Neuronal stem cell (in vitro differentiated cells): Measurements from ENCODE around the gene PEX5L.

Experiments used
- DNase-seq: peaks from one replicate; pipeline ENCODE4 v3.0.0-alpha.2; 2013; ENCODE audit warnings: low spot score
- H2AFZ ChIP-seq: one replicate; pipeline ENCODE4 v1.6.1; 2013; ENCODE audit warnings: mild to moderate bottlenecking, low read length, inconsistent platforms
- H2AK5ac ChIP-seq: 2 replicates; pipeline ENCODE4 v1.6.1; 2013; ENCODE audit warnings: low read depth, mild to moderate bottlenecking, inconsistent platforms, low read length, moderate library complexity, mixed read lengths
- H2BK120ac ChIP-seq: 2 replicates; pipeline ENCODE4 v1.6.1; 2013; ENCODE audit warnings: low read depth, mild to moderate bottlenecking, inconsistent platforms, low read length, moderate library complexity, mixed read lengths
- H2BK12ac ChIP-seq: one replicate; pipeline ENCODE4 v1.6.1; 2013; ENCODE audit warnings: low read length, inconsistent platforms
- H2BK15ac ChIP-seq: 2 replicates; pipeline ENCODE4 v1.6.1; 2013; ENCODE audit warnings: mild to moderate bottlenecking, low read length, inconsistent platforms, mixed read lengths
- H2BK5ac ChIP-seq: one replicate; pipeline ENCODE4 v1.6.1; 2013; ENCODE audit warnings: inconsistent platforms, mild to moderate bottlenecking, low read length, moderate library complexity
- H3K14ac ChIP-seq: one replicate; pipeline ENCODE4 v1.6.1; 2013; ENCODE audit warnings: low read length, inconsistent platforms
- H3K18ac ChIP-seq: 2 replicates; pipeline ENCODE4 v1.6.1; 2013; ENCODE audit warnings: low read length, inconsistent platforms
- H3K23ac ChIP-seq: 2 replicates; pipeline ENCODE4 v1.6.1; 2013; ENCODE audit warnings: low read depth, mild to moderate bottlenecking, mixed read lengths, low read length, inconsistent platforms; ENCODE audit not compliant: poor library complexity
- H3K27ac ChIP-seq: replicated peaks from 3 replicates; pipeline ENCODE4 v1.5.1; 2013; ENCODE audit warnings: low read length, inconsistent platforms
- H3K27me3 ChIP-seq, 3 experiments: 2 replicates each; pipeline ENCODE4 v1.6.1; 2013; ENCODE audit warnings: low read length in 3 of 3, mild to moderate bottlenecking in 2 of 3, inconsistent platforms in 1 of 3, low read depth in 1 of 3, mixed read lengths in 1 of 3, moderate library complexity in 1 of 3; ENCODE audit not compliant: control insufficient read depth in 3 of 3, insufficient read depth in 3 of 3
- H3K36me3 ChIP-seq, 2 donors: replicated peaks in 1 of 2; 2 replicates each; pipeline ENCODE4 v1.6.1; 2013; ENCODE audit warnings: low read length in 2 of 2; ENCODE audit not compliant: control insufficient read depth in 2 of 2, insufficient read depth in 2 of 2
- H3K4ac ChIP-seq: 2 replicates; pipeline ENCODE4 v1.6.1; 2013; ENCODE audit warnings: inconsistent platforms, mild to moderate bottlenecking, low read length, moderate library complexity
- H3K4me1 ChIP-seq, 2 donors: 1 replicate in 1 of 2; 2 replicates in 1 of 2; pipeline ENCODE4 v1.6.1; 2013; ENCODE audit warnings: low read length in 2 of 2, low read depth in 1 of 2; ENCODE audit not compliant: control insufficient read depth in 2 of 2, insufficient read depth in 1 of 2
- H3K4me2 ChIP-seq: one replicate; pipeline ENCODE4 v1.6.1; 2013; ENCODE audit warnings: mild to moderate bottlenecking, low read length, inconsistent platforms; ENCODE audit not compliant: insufficient read depth, poor library complexity, severe bottlenecking
- H3K4me3 ChIP-seq, 2 donors: 2 replicates each; pipeline ENCODE4 v1.5.1; 2013; ENCODE audit warnings: low read length in 2 of 2, mild to moderate bottlenecking in 2 of 2, inconsistent platforms in 1 of 2, moderate library complexity in 1 of 2
- H3K79me1 ChIP-seq: one replicate; pipeline ENCODE4 v1.6.1; 2013; ENCODE audit warnings: low read depth, mild to moderate bottlenecking, inconsistent platforms, low read length, moderate library complexity
- H3K9ac ChIP-seq: one replicate; pipeline ENCODE4 v1.6.1; 2013; ENCODE audit warnings: mild to moderate bottlenecking, low read depth, low read length, inconsistent platforms; ENCODE audit not compliant: poor library complexity
- H3K9me3 ChIP-seq, 2 donors: replicated peaks in 1 of 2; 2 replicates each; pipeline versions ENCODE3 to v1.6.1; 2013; ENCODE audit warnings: low read length in 2 of 2, mild to moderate bottlenecking in 2 of 2, inconsistent platforms in 1 of 2, low read depth in 1 of 2, mixed read lengths in 1 of 2, moderate library complexity in 1 of 2; ENCODE audit not compliant: control insufficient read depth in 2 of 2, insufficient read depth in 1 of 2
- H4K8ac ChIP-seq: one replicate; pipeline ENCODE4 v1.6.1; 2013; ENCODE audit warnings: low read depth, mild to moderate bottlenecking, inconsistent platforms, low read length, moderate library complexity
- H4K91ac ChIP-seq: one replicate; pipeline ENCODE4 v1.6.1; 2013; ENCODE audit warnings: low read length, low read depth, mild to moderate bottlenecking, inconsistent platforms; ENCODE audit not compliant: poor library complexity
- WGBS, 2 donors: extraction: QIAGEN DNeasy Blood & Tissue Kit; methylation state at CpG; one replicate each; pipeline ENCODE4 v1.1.7; 2013; ENCODE audit warnings: missing lambda C conversion rate in 2 of 2, mixed read lengths in 1 of 2; ENCODE audit not compliant: insufficient read length in 2 of 2, insufficient replicate concordance in 1 of 2; ENCODE audit errors: extremely low coverage in 2 of 2; 5-methylcytosine and 5-hydroxymethylcytosine counted together

The PEX5L gene

DNA sequence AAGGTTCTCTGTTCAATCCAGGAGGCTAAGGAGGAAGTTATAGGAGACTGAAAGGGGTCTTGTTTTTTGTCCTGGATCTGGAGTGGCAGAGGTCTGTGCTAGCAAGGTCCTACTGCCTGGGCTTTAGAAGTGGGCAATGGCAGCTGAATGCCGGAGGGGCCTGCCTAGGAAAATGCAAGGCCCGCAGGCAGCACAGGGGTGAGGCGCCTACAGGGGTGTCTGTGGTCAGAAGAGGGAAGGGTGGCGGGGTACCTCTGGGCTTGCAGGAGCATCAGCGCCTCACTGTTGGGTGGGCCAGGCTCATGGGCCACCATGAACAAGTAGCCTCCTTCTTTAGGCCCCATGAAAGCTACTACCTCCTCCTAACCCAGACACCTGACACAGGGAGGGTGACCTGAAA lies 175.4 kb downstream of the PEX5L start:
- Histone ChIP-seq H2BK15ac (no peak overlapping the region), H3K4me1 (no peaks in the 10 kb centered on the region), H4K8ac (no peak overlapping the region), H3K27ac (no peak overlapping the region), H4K91ac (no peak overlapping the region), H2BK5ac (no peak overlapping the region), H3K27me3 (no peaks in the 10 kb centered on the region), H3K18ac (no peak overlapping the region), H3K9me3 (no peaks in the 10 kb centered on the region), H2BK120ac (no peak overlapping the region), H2AK5ac (no peak overlapping the region), H2AFZ (no peak overlapping the region), H2BK12ac (no peak overlapping the region), H3K14ac (no peak overlapping the region), H3K79me1 (no peaks in the 10 kb centered on the region), H3K36me3 (no peaks in the 10 kb centered on the region), H3K23ac (no peak overlapping the region), H3K4me2 (no peak overlapping the region), H3K4ac (no peak overlapping the region), H3K9ac (no peak overlapping the region), H3K4me3 (no peak overlapping the region)
- no peak for DNase-seq
- no CpG with 5 or more reads among the region's 5 CpGs for WGBS, 2 donors

DNA sequence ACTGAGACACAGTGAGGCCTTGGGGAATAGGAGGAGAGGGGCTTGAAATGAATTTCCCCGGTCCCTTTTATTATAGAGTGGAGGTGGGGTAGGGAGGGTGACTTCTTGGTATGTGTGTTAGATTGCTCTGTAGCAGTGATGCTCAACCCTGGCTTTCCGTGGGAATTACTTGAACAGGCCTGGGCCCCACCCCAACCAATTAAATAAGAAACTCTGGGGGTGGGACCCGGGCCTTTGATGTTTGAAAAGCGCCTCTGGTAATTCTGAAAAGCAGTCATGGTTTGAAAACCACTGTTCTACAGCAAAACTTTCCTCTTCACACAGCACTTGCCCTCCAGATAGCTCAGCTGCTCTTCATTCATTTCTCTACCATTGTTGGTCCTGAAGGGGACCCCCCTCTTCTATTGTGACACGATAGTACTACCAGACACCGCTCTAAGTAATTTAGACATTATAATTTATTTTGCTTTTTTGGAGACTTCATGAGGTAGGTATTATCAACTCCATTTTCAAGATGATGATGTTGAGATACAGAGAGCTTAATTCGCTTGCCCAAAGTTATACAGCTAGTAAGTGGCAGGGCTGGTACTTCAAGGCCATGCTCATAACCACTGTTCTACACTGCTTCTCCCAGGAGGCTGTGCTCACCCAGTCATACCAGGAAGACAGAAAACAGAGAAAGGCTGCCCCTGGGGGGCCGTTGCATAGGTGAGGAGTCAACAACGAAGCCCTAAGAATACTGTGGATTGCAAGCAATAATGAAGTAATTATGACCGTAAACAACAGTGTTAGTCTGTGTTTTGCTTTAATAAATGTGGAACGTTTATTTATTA lies 176.2 kb downstream of the PEX5L start:
- no peak for DNase-seq
- no peak overlapping the region for H2AK5ac ChIP-seq

DNA sequence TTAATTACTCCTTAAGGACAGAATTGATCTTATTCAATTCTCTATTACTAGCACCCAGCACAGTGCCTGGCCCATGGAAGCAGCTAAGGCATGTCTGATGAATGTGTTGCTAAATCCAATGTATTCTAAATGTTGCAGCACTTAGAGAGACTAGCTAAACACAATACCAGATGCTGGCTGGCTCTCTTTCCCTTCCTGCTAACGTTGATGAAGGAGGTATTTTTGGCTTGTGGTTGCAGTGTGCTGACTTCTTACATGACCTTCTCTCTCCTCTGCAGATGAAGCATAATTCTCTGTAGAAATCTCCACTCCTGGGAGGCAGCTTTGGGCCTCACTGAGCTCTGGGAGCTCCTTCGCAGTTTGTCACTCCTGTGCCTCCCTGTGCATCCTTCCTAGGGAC lies 183.6 kb downstream of the PEX5L start:
- Histone ChIP-seq H2AK5ac (no peak overlapping the region), H4K91ac (no peak overlapping the region), H3K27me3 (no peaks in the 10 kb centered on the region), H4K8ac (no peak overlapping the region), H3K9ac (no peak overlapping the region), H3K14ac (no peak overlapping the region), H3K4me1 (no peaks in the 10 kb centered on the region), H3K79me1 (no peaks in the 10 kb centered on the region), H2BK15ac (no peak overlapping the region), H3K4me3 (no peak overlapping the region), H3K9me3 (no peaks in the 10 kb centered on the region), H2AFZ (no peak overlapping the region), H2BK5ac (no peak overlapping the region), H3K18ac (no peak overlapping the region), H3K36me3 (no peaks in the 10 kb centered on the region), H2BK120ac (no peak overlapping the region), H3K4ac (no peak overlapping the region), H3K4me2 (no peak overlapping the region), H2BK12ac (no peak overlapping the region), H3K23ac (no peak overlapping the region), H3K27ac (no peak overlapping the region)
- no peak for DNase-seq
- no CpG with 5 or more reads among the region's 2 CpGs for WGBS, 2 donors

More for the DNA sequence above, 176.2 kb downstream of the PEX5L start:
- no peak overlapping the region for H2BK5ac ChIP-seq
- no peaks in the 10 kb centered on the region for H3K79me1 ChIP-seq
- no peak overlapping the region for H3K9ac ChIP-seq
- no CpG with 5 or more reads among the region's 11 CpGs for WGBS, 2 donors
- no peak overlapping the region for H3K4me3 ChIP-seq
- no peak overlapping the region for H3K14ac ChIP-seq
- no peak overlapping the region for H4K91ac ChIP-seq
- no peak overlapping the region for H2AFZ ChIP-seq
- no peaks in the 10 kb centered on the region for H3K27me3 ChIP-seq
- H3K4me1 ChIP-seq: no peaks in the 10 kb centered on the region
- no peak overlapping the region for H3K23ac ChIP-seq
- no peak overlapping the region for H2BK12ac ChIP-seq
- H3K27ac ChIP-seq: no peak overlapping the region
- no peaks in the 10 kb centered on the region for H3K9me3 ChIP-seq
- H2BK15ac ChIP-seq: no peak overlapping the region
- no peak overlapping the region for H4K8ac ChIP-seq
- H2BK120ac ChIP-seq: no peak overlapping the region
- H3K4ac ChIP-seq: no peak overlapping the region
- H3K18ac ChIP-seq: no peak overlapping the region
- no peak overlapping the region for H3K4me2 ChIP-seq
- H3K36me3 ChIP-seq: no peaks in the 10 kb centered on the region

DNA sequence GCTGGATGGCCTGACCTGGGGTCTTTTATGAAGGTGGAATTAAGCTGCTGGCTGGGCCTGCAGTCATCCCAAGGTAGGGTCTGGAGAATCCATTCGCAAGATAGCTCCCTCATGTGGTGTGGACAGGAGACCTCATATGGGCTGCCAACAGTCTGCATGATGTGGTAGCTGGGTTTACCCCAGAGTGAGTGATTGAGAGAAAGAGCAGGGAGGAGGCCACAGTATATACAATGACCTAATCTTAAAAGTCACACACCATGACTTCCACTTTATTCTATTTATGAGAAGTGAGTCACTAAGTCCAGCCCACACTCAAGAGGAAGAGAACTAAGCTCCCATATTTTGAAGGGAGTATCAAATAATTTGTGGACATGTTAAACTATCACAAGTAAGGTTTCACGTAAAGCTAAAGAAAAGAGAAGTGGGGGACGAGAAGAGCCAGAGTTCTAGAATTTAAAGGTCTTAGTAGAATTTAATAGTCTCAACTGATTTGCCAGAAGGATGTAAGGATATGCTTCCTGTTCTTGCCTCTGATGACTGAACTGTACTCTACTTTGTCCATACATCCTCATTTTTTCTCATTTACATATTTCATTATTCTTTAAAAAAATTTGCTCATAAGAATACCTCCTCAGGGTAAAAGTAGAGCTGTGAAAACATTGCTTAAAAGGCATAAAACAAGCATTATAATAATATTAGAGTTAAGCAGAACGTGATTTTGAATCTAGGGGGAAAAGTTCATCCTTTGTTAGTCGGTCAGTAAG lies 184.4 kb downstream of the PEX5L start:
- H3K36me3 ChIP-seq: no peaks in the 10 kb centered on the region
- no peak overlapping the region for H3K27ac ChIP-seq
- no peak overlapping the region for H3K4me3 ChIP-seq
- no peaks in the 10 kb centered on the region for H3K9me3 ChIP-seq
- H3K4me1 ChIP-seq: no peaks in the 10 kb centered on the region
- no peak overlapping the region for H3K4ac ChIP-seq
- no peak overlapping the region for H2AFZ ChIP-seq
- H4K91ac ChIP-seq: no peak overlapping the region
- no peaks in the 10 kb centered on the region for H3K27me3 ChIP-seq
- no peak overlapping the region for H3K4me2 ChIP-seq
- no peak overlapping the region for H2BK12ac ChIP-seq
- no peaks in the 10 kb centered on the region for H3K79me1 ChIP-seq
- H3K14ac ChIP-seq: no peak overlapping the region
- no peak overlapping the region for H3K9ac ChIP-seq
- H2AK5ac ChIP-seq: no peak overlapping the region
- H2BK15ac ChIP-seq: no peak overlapping the region
- H2BK5ac ChIP-seq: no peak overlapping the region
- H2BK120ac ChIP-seq: no peak overlapping the region
- H4K8ac ChIP-seq: no peak overlapping the region
- WGBS, 2 donors: no CpG with 5 or more reads among the region's 5 CpGs
- DNase-seq: no peak
- no peak overlapping the region for H3K18ac ChIP-seq
- H3K23ac ChIP-seq: no peak overlapping the region
